NOMO-1 treated with DMSO at 0.1 percent for 48 hours (cell line): ENCODE results near the gene ANXA10.
A peak's percentile ranks its signal among the peaks of the same experiment; 100 is the strongest.
"Not testable (repeated sequence)": the region's sequence is repeated elsewhere in the genome, so short reads cannot be mapped to it uniquely, and the experiment has no call there.

Source experiments
- DNase-seq: peaks from one replicate; lab custom pipeline; 2025; ENCODE audit not compliant: unreplicated experiment; lab: John Stamatoyannopoulos, UW

The ANXA10 gene

GRCh38 chr4:168118116-168118655 is 25.8 kb downstream of the ANXA10 start:
- peak; percentile 73 for DNase-seq

- DNase-seq: peak; percentile 57
Measured at GRCh38 chr4:168119100-168119499, 26.8 kb downstream of the ANXA10 start.

- DNase-seq: no peak
Measured at GRCh38 chr4:168119890-168120289, 27.6 kb downstream of the ANXA10 start.

GRCh38 chr4:168120811-168121210 is 28.5 kb downstream of the ANXA10 start:
- DNase-seq: no peak

- DNase-seq: no peak
Measured at GRCh38 chr4:168124008-168124641, 31.8 kb downstream of the ANXA10 start.

- DNase-seq: no peak
Measured at GRCh38 chr4:168126952-168127351, 34.6 kb downstream of the ANXA10 start.

GRCh38 chr4:168128601-168129000 is 36.3 kb downstream of the ANXA10 start:
- DNase-seq: no peak

GRCh38 chr4:168129046-168129772 is 36.9 kb downstream of the ANXA10 start:
- DNase-seq: no peak

GRCh38 chr4:168129802-168130201 is 37.5 kb downstream of the ANXA10 start:
- DNase-seq: no peak

GRCh38 chr4:168131196-168131595 is 38.9 kb downstream of the ANXA10 start:
- no peak for DNase-seq

GRCh38 chr4:168134651-168135050 is 42.3 kb downstream of the ANXA10 start:
- DNase-seq: no peak

- not testable (repeated sequence) for DNase-seq
Measured at GRCh38 chr4:168135860-168136259, 43.5 kb downstream of the ANXA10 start.

GRCh38 chr4:168137695-168138094 is 45.4 kb downstream of the ANXA10 start:
- not testable (repeated sequence) for DNase-seq

- DNase-seq: no peak
Measured at GRCh38 chr4:168138143-168138542, 45.8 kb downstream of the ANXA10 start.

GRCh38 chr4:168139336-168139735 is 47.0 kb downstream of the ANXA10 start:
- DNase-seq: no peak

- no peak for DNase-seq
Measured at GRCh38 chr4:168141733-168142132, 49.4 kb downstream of the ANXA10 start.

- no peak for DNase-seq
Measured at GRCh38 chr4:168143601-168144000, 51.3 kb downstream of the ANXA10 start.

- DNase-seq: no peak
Measured at GRCh38 chr4:168150420-168151050, 58.2 kb downstream of the ANXA10 start.

- DNase-seq: no peak
Measured at GRCh38 chr4:168151327-168151726, 59.0 kb downstream of the ANXA10 start.

GRCh38 chr4:168152837-168153500 is 60.6 kb downstream of the ANXA10 start:
- DNase-seq: no peak
